GM19455 (cell line): ENCODE measurements around the gene CAPSL.
"Not testable (repeated sequence)": the region's sequence is repeated elsewhere in the genome, so short reads cannot be mapped to it uniquely, and the experiment has no call there.

Experiments
- ATAC-seq: cut with Tn5 transposase; IDR thresholded peaks from one replicate; pipeline ENCODE4 v1.9.1; 2021; ENCODE audit not compliant: unreplicated experiment

The CAPSL gene

GRCh38 chr5:35877655-35878054 is 60.8 kb downstream of the CAPSL start:
- ATAC-seq = no peak

GRCh38 chr5:35876922-35877321 is 61.5 kb downstream of the CAPSL start:
- ATAC-seq = no peak

GRCh38 chr5:35876454-35876853 is 62.0 kb downstream of the CAPSL start:
- no peak for ATAC-seq

GRCh38 chr5:35870605-35871004 is 67.8 kb downstream of the CAPSL start:
- no peak for ATAC-seq

GRCh38 chr5:35869685-35870277 is 68.6 kb downstream of the CAPSL start:
- ATAC-seq = no peak

- ATAC-seq = no peak
These were observed 70.4 kb downstream of the CAPSL start for GRCh38 chr5:35867998-35868397.

- no peak for ATAC-seq
These were observed 75.3 kb downstream of the CAPSL start for GRCh38 chr5:35863159-35863558.

GRCh38 chr5:35862126-35862525 is 76.3 kb downstream of the CAPSL start:
- ATAC-seq = no peak

GRCh38 chr5:35861718-35862117 is 76.7 kb downstream of the CAPSL start:
- no peak for ATAC-seq

GRCh38 chr5:35860686-35861085 is 77.7 kb downstream of the CAPSL start:
- no peak for ATAC-seq

GRCh38 chr5:35859101-35859661 is 79.2 kb downstream of the CAPSL start:
- no peak for ATAC-seq

GRCh38 chr5:35857606-35858205 is 80.7 kb downstream of the CAPSL start:
- no peak for ATAC-seq

- no peak for ATAC-seq
These were observed 81.6 kb downstream of the CAPSL start, which contains the start of gene IL7R for GRCh38 chr5:35856765-35857351. IL7R (plus strand) TSS chr5:35856891; CDS start chr5:35856978, 87 bp downstream.

- ATAC-seq = not testable (repeated sequence)
These were observed 82.1 kb downstream of the CAPSL start for GRCh38 chr5:35856186-35856764.

- no peak for ATAC-seq
These were observed 83.2 kb downstream of the CAPSL start for GRCh38 chr5:35855187-35855586.
